Fibroblast of lung (primary cell): ENCODE data around the gene SLC38A1. TPM values are rescaled to one million over a fixed set of nuclear protein-coding genes. Genes with fewer than 3 reads are reported as not detected.

Experiments
- DNase-seq, 2 donors: peaks; one replicate each; pipeline versions ENCODE4 v3.0.0 to v3.0.0-alpha.2; 2010; ENCODE audit warnings: low read depth in 2 of 2
- H2AFZ ChIP-seq: 2 replicates; pipeline ENCODE4 v1.5.1; 2012; ENCODE audit warnings: low read length, control low read depth, inconsistent platforms
- H3K27ac ChIP-seq: 2 replicates; pipeline ENCODE4 v1.5.1; 2011; ENCODE audit warnings: low read length, control low read depth; ENCODE audit not compliant: insufficient read depth
- H3K27me3 ChIP-seq: 2 replicates; pipeline ENCODE4 v1.5.1; 2011; ENCODE audit warnings: mild to moderate bottlenecking, low read length; ENCODE audit not compliant: control insufficient read depth, insufficient read depth
- H3K36me3 ChIP-seq: 2 replicates; pipeline ENCODE4 v1.5.1; 2011; ENCODE audit warnings: low read length; ENCODE audit not compliant: control insufficient read depth, insufficient read depth
- H3K4me1 ChIP-seq: 2 replicates; pipeline ENCODE4 v1.5.1; 2011; ENCODE audit warnings: low read length; ENCODE audit not compliant: control insufficient read depth, insufficient read depth; ENCODE audit errors: extremely low read depth
- H3K4me2 ChIP-seq: 2 replicates; pipeline ENCODE4 v1.5.1; 2011; ENCODE audit warnings: low read length, control low read depth; ENCODE audit not compliant: insufficient read depth; ENCODE audit errors: extremely low read depth
- H3K4me3 ChIP-seq, 4 experiments: fragments of 200-600 bp in 1 of 4; sonication (generic) in 1 of 4; replicated peaks in 1 of 4; 2 replicates each; pipeline ENCODE4 v1.5.1; 2011 to 2016; ENCODE audit warnings: low read length in 4 of 4, low read depth in 3 of 4, mild to moderate bottlenecking in 3 of 4, control low read depth in 2 of 4, inconsistent platforms in 1 of 4, mixed read lengths in 1 of 4; ENCODE audit not compliant: insufficient read depth in 1 of 4; ENCODE audit errors: control extremely low read depth in 1 of 4
- H3K79me2 ChIP-seq: 2 replicates; pipeline ENCODE4 v1.5.1; 2012; ENCODE audit warnings: mild to moderate bottlenecking, low read length, inconsistent platforms; ENCODE audit not compliant: control insufficient read depth, insufficient read depth
- H3K9ac ChIP-seq: 2 replicates; pipeline ENCODE4 v1.5.1; 2011; ENCODE audit warnings: mild to moderate bottlenecking, low read length, control low read depth; ENCODE audit not compliant: insufficient read depth
- H3K9me3 ChIP-seq: 2 replicates; pipeline ENCODE4 v1.5.1; 2012; ENCODE audit warnings: low read depth, low read length; ENCODE audit not compliant: control insufficient read depth, insufficient read depth
- H4K20me1 ChIP-seq: 2 replicates; pipeline ENCODE4 v1.5.1; 2011; ENCODE audit warnings: low read length; ENCODE audit not compliant: control insufficient read depth, insufficient read depth; ENCODE audit errors: extremely low read depth
- EZH2 ChIP-seq: IDR thresholded peaks from 2 replicates; pipeline ENCODE4 v1.5.1; 2012; ENCODE audit warnings: low read length, control low read depth, mild to moderate bottlenecking; ENCODE audit errors: missing control alignments
- polyA plus RNA-seq, 2 donors: library from polyadenylated mRNA; depleted of rRNA in 1 of 2; stranded (reverse) in 1 of 2; unstranded in 1 of 2; fragments of >200 nt; gene quantifications; 2 replicates each; pipeline ENCODE4 v1.2.1, GENCODE V29; 2011 to 2012; ENCODE audit warnings: missing spikeins in 1 of 2
- total RNA-seq: library from RNA; depleted of rRNA; stranded (reverse); fragments of >200 nt; gene quantifications from 2 replicates; pipeline ENCODE4 v1.2.1, GENCODE V29; 2014
- TF ChIP-seq, protein P1 (sequence below), 2 donors: IDR thresholded peaks in 1 of 2; conservative IDR thresholded peaks in 1 of 2; 1 replicate in 1 of 2; 2 replicates in 1 of 2; pipeline ENCODE4 v1.5.1; 2011 to 2012; ENCODE audit warnings: low read length in 2 of 2, control low read depth in 1 of 2, inconsistent platforms in 1 of 2, low read depth in 1 of 2, mild to moderate bottlenecking in 1 of 2

SLC38A1 gene
- total and polyA plus RNA-seq, 2 donors (not counting 1 experiment from before 2014, with no cell fraction given), result 24.3 to 88.8 TPM

- peak; percentile 20 to 57 for DNase-seq
- Histone ChIP-seq H3K9ac (no peak overlapping the region), H3K27me3 (no peaks in the 10 kb centered on the region), H3K27ac (no peak overlapping the region), H3K4me1 (no peaks in the 10 kb centered on the region), H3K9me3 (no peaks in the 10 kb centered on the region), H3K36me3 (no peaks in the 10 kb centered on the region), H3K4me3 (no peak overlapping the region), H4K20me1 (no peaks in the 10 kb centered on the region), H3K4me2 (no peak overlapping the region), H2AFZ (no peak overlapping the region), H3K79me2 (no peaks in the 10 kb centered on the region)
- no peak for TF ChIP-seq EZH2
- TF ChIP-seq, protein P1, sequence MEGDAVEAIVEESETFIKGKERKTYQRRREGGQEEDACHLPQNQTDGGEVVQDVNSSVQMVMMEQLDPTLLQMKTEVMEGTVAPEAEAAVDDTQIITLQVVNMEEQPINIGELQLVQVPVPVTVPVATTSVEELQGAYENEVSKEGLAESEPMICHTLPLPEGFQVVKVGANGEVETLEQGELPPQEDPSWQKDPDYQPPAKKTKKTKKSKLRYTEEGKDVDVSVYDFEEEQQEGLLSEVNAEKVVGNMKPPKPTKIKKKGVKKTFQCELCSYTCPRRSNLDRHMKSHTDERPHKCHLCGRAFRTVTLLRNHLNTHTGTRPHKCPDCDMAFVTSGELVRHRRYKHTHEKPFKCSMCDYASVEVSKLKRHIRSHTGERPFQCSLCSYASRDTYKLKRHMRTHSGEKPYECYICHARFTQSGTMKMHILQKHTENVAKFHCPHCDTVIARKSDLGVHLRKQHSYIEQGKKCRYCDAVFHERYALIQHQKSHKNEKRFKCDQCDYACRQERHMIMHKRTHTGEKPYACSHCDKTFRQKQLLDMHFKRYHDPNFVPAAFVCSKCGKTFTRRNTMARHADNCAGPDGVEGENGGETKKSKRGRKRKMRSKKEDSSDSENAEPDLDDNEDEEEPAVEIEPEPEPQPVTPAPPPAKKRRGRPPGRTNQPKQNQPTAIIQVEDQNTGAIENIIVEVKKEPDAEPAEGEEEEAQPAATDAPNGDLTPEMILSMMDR (conservative IDR thresholded peaks at IDR 0.05 in 1 of 2, IDR thresholded peaks at IDR 0.05 in 1 of 2; ENCODE audit: low read depth in 1 of 2, low read length in 2 of 2), result peak; percentile 41 to 57
Observed at GRCh38 chr12:46303039-46303666, 34.3 kb upstream of the SLC38A1 start.

DNA sequence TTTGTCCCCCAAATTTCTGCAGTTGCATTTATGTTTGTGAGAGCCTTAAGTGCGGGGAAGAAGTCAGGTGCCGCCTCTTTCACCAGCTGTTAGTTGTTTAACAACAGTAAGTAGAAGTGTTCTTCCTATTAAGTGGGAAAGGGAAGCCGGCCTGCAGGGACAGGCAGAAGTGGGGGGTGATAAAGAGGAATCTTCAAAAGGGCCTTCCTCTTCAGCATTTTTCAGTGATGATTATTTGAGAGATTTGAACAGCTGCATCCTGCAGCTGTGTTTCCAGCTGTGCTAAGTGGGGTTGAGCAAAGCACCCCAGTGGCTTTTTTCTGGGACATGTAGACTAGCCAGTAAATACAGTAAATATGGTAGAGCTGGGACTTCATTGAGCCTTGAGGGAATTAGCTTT, 32.1 kb upstream of the SLC38A1 start:
- peak in 1 of 2 donors; percentile 13 for DNase-seq
- Histone ChIP-seq H3K36me3 (no peaks in the 10 kb centered on the region), H3K4me2 (no peak overlapping the region), H3K9me3 (no peaks in the 10 kb centered on the region), H2AFZ (no peak overlapping the region), H3K9ac (no peak overlapping the region), H3K4me3 (no peak overlapping the region), H3K27ac (no peak overlapping the region), H4K20me1 (no peaks in the 10 kb centered on the region), H3K27me3 (peaks cover 4% of the 10 kb centered on the region), H3K4me1 (no peaks in the 10 kb centered on the region), H3K79me2 (no peaks in the 10 kb centered on the region)
- TF ChIP-seq, protein P1 (conservative IDR thresholded peaks at IDR 0.05 in 1 of 2, IDR thresholded peaks at IDR 0.05 in 1 of 2; ENCODE audit: low read depth in 1 of 2, low read length in 2 of 2), result no peak
- no peak for TF ChIP-seq EZH2

DNA sequence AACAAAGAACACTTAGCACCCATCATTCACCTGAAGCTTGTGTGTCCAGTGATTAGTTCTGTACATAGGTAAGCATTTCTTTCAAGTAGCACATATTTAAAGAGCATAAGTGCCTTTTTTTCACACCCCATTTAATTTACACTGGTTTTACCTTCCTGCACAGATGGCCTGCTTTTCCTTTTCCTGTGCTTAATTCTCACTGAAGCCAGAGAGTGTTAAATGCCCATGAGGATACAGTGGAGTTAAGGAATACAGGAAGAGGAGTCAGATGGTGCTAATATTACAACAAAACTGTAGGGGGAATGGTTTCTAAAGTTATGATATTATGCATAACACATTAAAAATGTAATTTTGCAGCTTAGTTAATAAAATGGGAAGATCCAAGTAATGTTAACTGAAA, 31.0 kb upstream of the SLC38A1 start:
- H3K27me3 ChIP-seq, result peaks cover 4% of the 10 kb centered on the region
- no peak overlapping the region for H3K4me2 ChIP-seq
- no peaks in the 10 kb centered on the region for H4K20me1 ChIP-seq
- H3K9me3 ChIP-seq, result no peaks in the 10 kb centered on the region
- H3K36me3 ChIP-seq, result no peaks in the 10 kb centered on the region
- TF ChIP-seq, protein P1 (conservative IDR thresholded peaks at IDR 0.05 in 1 of 2, IDR thresholded peaks at IDR 0.05 in 1 of 2; ENCODE audit: low read depth in 1 of 2, low read length in 2 of 2), result no peak
- TF ChIP-seq EZH2, result no peak
- no peaks in the 10 kb centered on the region for H3K79me2 ChIP-seq
- H3K27ac ChIP-seq, result no peak overlapping the region
- no peak overlapping the region for H3K4me3 ChIP-seq
- no peak for DNase-seq
- no peak overlapping the region for H3K9ac ChIP-seq
- no peak overlapping the region for H2AFZ ChIP-seq
- H3K4me1 ChIP-seq, result no peaks in the 10 kb centered on the region
